Measurements from ENCODE around the gene INTS2.

DNA sequence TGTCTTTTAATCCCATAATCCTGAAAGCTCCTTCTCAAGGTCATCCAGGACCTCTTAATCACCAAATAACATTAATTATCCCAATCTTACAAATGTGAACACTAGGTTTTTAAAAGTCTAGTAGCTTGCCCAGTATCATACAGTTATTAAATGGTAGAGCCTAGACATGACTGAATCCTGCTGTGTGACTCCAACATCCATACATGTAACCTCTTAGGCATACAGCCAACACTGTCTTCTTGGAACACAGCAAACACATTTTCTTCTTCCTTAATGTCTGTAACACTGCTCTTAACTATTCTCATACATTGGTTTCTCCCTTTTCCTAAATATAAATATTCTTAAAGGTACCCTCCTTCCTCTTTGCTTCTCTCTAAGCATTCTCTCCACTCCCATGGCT, 78.1 kb downstream of the INTS2 start:
- no peak for TF ChIP-seq JUND (IDR thresholded peaks at IDR 0.05)
- no peak for TF ChIP-seq GABPA (IDR thresholded peaks at IDR 0.05; ENCODE audit: low read depth)
- TF ChIP-seq TAF1 (IDR thresholded peaks at IDR 0.05; ENCODE audit: borderline replicate concordance, low read depth, low read length), result no peak
- TF ChIP-seq, protein P1, sequence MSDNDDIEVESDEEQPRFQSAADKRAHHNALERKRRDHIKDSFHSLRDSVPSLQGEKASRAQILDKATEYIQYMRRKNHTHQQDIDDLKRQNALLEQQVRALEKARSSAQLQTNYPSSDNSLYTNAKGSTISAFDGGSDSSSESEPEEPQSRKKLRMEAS (IDR thresholded peaks at IDR 0.05; ENCODE audit: low read depth), result no peak
- no peak for TF ChIP-seq ELF1 (IDR thresholded peaks at IDR 0.05)
- TF ChIP-seq CTCF (IDR thresholded peaks at IDR 0.05), result no peak
- TF ChIP-seq POLR2AphosphoS5 (IDR thresholded peaks at IDR 0.05; ENCODE audit: low read depth, low read length), result no peak
- TF ChIP-seq MXI1 (IDR thresholded peaks at IDR 0.05; ENCODE audit: low read depth, low read length), result no peak
- no peak for TF ChIP-seq EP300 (IDR thresholded peaks at IDR 0.05; ENCODE audit: borderline replicate concordance in 1 of 2, low read depth in 1 of 2, low read length in 1 of 2)
- no peak for TF ChIP-seq FOSL2 (IDR thresholded peaks at IDR 0.05; ENCODE audit: borderline replicate concordance, low read depth)
- no peak for TF ChIP-seq RFX5 (IDR thresholded peaks at IDR 0.05; ENCODE audit: low read length)
- no peak for TF ChIP-seq RXRA (IDR thresholded peaks at IDR 0.05; ENCODE audit: borderline replicate concordance, low read depth)
- no peak for TF ChIP-seq RAD21 (IDR thresholded peaks at IDR 0.05; ENCODE audit: low read length)
